Stimulated activated CD4-positive, alpha-beta T cell treated with anti-CD3 and anti-CD28 coated beads, Interleukin-15, amount 100 ng/mL, for 1 hour (primary cell): Measurements from ENCODE around the gene SEC24D.
"Not testable (repeated sequence)": the region's sequence is repeated elsewhere in the genome, so short reads cannot be mapped to it uniquely, and the experiment has no call there.

Source experiments
- DNase-seq, 2 donors: peaks; one replicate each; pipeline ENCODE4 v3.0.0-alpha.2; 2020; ENCODE audit warnings: low read depth in 1 of 2, low spot score in 1 of 2

Gene SEC24D

DNA sequence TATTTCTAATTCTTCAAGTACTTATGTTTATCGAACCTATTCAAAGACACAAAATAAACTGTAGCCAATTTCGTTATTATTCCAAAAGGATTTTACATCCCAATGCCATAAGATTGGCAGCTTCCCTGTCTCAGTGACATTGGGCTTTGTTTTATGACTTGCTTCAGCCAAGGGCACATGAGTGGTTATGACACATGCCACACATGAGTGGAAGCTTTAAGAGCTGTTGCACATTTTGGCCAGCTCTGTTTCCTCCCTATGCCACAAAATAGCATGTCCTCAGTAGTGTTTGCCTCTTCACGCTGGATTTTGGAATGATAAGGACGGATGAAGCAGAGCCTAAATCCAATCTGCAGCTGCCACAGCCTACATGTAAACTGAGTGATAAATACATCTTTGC, 21.9 kb downstream of the SEC24D start:
- no peak for DNase-seq

DNA sequence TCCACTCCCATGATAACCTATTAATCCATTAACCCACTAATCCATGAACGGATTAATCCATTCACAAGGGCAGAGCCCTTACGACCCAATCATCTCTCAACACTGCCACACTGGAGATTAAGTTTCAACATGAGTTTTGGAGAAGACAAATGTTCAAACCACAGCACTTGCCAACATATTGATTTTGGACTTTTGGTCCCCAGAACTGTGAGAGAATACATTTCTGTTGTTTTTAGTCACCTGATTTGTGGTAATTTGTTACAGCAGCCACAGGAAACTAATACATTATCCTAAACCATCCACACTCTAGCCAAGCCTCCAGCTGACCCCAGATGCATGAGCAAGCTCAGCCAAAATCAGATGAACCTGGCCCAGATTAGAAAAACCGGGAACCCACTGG, 22.4 kb downstream of the SEC24D start:
- DNase-seq, result no peak

DNA sequence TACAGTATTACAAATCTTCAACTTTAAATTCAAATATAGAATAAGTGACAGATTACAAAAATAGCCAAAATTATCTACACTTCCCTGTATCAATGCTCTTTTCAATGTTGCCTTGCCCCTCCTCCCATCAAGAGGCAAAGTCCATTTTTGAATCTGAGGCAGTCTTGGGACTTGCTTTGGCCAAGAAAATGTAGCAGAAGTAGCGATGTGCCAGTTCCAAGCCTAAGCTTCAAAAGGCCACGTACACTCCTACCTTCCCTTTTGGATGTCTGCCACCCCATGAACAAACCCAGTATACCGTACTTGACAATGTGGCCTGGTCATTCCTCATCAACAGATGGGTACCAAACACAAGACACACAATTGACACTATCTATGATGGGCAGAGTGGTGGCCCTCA, 24.1 kb downstream of the SEC24D start:
- DNase-seq, result no peak

DNA sequence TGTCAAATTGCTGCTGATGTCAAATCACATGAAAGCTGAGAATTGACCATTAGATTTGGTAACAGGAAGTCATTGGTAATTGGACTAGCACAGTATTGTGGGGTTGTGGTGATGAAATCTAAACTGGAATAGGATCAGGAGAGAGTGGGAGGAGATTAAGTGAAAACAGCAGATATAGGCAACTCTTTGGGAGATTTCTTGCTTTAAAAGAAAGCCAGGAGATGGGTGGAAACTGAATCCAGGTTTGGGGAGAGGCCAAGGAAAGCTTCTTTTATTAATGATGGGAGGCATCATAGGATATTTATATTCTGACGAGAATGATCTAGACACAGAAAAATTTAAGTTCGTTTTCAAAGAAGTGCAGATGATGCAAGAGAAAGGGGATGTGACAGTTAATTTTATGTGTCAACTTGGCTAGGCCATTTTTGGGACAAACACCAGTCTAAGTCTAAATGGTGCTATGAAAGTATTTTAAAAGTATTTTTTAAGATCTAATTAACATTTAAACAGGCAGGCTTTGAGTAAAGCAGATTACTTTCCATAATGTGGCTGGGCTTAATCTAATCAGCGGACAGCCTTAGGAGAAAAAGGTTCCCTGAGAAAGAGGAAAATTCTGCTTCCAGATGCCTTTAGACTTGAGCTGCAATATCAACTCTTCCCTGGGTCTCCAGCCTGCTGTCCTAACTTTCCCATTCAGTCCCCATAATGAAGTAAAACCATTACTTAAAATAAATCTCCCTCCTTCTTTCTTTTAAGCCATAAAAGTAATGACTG, 24.7 kb downstream of the SEC24D start:
- DNase-seq, result no peak

DNA sequence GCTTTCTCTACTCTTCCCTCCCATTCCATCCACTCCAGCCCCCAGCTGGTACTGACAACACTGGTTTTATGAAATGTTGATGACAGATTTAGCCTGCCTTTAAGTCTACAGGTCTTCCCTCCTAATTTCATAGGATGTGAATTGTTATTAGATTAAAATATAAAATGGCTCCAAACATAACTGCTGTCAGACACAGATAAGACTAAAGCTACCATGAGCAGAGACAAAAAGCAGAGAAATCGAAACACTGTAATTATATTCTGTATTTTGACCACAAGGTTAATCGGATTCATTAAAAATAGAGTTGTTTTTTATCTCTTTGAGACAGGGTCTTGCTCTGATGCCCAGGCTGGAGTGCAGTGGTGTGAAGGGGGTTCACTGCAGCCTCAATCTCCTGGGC, 28.3 kb downstream of the SEC24D start:
- DNase-seq, result no peak

DNA sequence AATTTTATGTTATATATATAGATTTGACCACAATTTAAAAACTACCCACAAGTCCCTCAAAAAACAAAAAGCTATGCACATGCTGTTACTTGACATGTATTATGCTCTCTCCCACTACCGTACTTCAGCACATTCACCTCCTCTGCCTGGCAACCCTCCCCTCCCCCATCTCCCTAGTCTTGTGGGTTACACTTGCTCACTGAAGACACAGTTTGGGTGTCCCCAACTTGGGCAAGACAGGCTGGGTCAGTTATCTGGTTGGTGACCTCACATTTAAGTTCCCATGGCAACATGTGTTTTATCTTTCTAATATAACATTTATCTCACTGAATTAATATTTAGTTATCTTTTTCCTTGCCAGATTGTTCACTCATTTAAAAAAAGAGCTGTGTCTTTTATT, 32.7 kb downstream of the SEC24D start:
- DNase-seq, result no peak

DNA sequence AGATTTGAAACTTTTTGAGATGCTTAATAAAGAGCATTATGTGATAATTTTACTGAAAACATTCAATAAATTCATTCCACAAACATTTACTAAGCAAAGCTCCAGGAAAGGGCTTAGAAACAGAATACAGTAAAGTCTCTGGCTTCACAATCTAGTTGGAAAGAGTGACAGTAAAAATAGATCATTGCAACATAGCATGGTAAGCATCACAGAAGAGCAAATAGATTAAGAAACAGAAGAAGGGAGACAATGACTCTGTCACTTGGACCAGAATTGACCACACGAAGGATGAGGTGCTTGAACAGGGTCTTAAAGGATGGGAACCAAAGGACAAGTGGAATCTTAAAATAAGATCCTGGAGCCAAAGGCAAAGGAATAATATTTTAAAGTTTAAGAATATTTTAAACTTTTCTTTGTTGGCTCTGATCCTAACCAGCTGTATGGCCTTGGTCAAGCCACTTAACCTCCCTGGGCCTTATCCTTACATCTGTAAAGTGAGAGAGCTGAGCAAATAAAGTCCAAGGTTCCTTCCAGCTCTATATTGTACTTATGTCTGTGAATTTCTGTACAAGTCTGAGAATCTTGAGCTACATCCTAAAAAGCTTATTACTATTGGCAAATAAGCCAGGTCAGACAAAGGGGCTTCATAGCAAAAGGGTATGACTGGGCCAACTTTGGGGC, 33.9 kb downstream of the SEC24D start:
- DNase-seq, result no peak

DNA sequence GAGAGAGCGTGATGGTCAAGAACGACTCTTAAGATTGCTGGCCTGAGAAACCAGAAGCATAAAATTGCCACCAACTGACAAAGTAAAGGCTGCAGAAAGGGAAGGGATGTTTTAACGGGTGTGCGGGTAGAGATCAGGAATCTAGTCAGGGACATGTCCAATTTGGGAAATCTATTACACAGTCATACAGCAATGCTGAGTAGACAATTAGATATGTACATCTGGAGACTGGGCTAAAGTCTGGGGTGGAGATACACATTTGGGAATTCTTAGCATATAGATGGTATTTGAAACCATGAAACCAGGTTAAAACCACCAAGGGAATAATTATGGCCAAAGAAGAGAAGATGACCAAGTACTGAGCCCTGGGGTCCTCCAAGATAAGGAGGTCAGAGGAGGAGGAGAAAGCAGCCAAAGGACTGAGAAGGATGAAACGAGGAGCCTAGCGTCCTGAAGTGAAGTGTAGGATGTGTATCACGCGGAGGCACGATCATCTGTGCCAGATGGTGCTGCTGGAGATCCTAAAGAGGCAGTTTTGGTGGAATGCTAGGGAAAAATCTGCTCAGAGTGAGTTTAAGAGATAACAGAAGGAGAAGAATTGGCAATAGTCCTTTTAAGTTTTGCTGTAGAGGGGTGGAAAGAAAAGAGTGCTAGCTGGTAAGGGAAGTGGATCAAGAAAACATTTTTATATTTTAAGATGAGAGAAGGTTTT, 36.5 kb downstream of the SEC24D start:
- DNase-seq, result no peak

DNA sequence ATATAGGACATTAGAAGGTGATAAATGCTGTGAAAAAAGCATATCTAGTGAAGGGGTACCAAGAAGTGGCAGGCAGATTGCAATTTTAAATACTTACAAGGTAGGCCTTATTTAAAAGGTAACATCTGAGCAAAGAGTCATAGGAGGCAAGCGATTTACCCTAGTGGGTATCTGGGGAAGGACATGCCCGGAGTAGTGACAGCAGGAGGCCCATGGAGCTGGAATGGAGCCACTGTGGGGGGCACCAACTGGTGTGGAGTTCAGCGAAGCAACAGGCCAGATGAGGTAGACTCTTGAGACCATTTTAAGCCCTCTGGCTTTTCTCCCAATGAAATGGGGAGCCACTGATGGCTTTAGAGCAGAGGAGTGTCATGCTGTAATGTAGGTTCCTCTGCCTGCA, 37.3 kb downstream of the SEC24D start:
- no peak for DNase-seq

DNA sequence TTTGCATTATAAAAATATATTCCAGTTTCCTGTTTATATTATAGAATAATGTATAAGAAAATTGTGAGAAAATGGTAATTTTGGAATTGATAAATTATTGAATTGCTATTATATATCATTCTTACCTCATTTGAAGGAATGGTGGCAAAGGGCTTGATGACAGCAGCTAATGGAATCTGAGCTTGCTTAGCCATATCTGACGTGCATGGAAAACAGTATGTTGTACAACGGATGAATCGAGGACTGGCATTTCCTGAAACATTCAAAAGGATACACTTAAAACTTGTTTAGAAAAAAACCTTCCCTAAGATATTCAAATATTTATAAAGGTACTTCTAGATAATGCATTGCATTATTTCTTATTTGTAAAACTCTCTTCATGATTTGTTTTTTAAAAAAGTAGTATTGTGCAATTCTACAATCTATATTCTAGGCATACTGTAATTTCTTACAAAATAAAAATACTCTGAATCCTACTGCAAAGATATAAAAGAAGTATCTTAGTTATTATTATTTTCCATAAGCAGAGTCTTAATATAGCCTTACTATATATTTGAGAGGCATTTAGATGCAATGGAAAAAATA, 38.3 kb downstream of the SEC24D start:
- no peak for DNase-seq

DNA sequence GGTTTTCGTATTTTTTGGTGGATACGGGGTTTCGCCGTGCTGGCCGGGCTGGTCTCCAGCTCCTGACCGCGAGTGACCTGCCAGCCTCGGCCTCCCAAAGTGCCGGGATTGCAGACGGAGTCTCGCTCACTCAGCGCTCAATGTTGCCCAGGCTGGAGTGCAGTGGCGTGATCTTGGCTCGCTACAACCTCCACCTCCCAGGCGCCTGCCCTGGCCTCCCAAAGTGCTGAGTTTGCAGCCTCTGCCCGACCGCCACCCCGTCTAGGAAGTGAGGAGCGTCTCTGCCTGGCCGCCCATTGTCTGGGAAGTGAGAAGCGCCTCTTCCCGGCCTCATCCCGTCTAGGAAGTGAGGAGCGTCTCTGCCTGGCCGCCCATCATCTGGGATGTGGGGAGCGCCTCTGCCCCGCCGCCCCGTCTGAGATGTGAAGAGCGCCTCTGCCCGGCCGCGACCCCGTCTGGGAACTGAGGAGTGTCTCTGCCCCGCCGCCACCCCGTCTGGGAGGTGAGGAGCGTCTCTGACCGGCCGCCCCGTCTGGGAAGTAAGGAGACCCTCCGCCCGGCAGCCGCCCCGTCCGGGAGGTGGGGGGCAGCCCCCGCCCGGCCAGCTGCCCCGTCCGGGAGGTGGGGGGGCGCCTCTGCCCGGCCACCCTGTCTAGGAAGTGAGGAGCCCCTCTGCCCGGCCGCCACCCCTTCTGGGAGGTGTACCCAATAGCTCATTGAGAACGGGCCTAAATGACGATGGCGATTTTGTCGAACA, 44.1 kb downstream of the SEC24D start:
- DNase-seq, result not testable (repeated sequence)

DNA sequence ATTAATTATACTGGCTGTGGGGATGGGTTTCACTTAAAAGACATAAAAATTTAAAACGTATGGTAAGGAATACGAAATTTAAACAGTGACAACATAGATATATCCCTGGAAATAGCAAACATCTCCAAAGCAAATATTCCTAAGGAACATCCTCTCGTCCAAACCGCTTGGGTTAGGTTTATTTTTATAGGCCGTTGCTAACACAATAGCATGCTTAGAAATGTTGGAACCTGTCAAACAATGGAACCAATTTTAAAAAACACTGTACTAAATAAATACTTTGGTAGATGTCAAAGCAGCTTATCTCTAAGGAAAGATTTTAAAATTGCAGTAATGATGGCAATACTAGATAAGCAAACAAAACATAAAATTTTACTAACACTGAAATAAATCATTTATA, 45.4 kb downstream of the SEC24D start:
- no peak for DNase-seq

DNA sequence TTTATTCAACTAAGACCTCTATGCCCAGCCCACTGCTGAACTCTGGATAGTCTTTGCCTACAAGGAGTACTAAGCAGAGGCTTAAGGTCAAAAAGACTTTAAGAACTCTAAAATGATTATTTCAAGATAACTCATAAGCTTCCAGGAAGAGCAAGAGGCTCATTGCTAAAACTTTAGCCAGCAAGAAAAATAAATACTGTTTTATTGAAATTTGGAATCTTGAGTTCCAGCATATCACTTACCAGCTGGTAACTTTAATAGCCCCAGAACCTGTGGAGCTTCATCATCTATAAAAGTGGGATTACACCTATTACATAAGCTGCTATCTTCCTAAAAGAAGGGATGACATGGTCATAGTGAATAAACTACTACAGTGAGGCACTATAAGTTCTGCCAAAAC, 47.0 kb downstream of the SEC24D start:
- no peak for DNase-seq

DNA sequence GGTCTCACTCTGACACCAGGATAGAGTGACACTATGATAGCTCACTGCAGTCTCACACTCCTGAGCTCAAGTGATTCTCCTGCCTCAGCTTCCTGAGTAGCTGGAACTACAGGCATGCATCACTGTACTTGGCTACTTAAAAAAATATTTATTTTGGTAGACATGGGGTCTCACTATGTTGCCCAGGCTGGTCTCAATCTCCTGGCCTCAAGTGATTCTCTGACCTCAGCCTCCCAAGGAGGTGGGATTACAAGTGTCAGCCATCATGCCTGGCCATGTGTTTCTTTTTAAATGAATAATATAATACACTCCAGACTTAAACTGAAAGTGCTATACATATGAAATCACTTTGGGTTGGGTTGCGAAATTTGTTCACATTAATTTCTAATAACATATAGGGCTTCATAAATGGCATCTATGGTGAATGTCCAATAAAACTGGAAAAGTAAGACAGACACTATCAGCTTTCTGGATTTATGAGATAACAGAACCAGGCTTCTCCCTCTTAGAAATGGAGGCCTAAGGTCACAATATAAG, 48.0 kb downstream of the SEC24D start:
- DNase-seq, result no peak

DNA sequence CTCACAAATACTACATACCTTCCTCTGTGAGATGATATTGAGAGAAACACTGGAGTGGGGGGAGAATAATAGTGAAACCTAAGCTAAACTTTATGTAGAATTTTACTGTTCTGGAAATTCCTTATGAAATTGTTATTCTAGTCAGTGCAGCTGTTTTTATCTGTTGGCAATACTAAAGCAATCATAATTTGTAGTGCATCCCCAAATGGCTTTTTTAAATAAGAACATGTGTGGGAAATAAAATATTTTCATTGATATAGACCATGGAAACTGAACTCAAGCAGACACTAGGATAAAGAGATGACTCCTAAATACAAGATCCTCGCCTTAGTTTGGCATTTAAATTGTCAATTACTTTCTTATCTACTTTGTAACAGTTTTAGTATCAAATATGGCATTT, 51.1 kb downstream of the SEC24D start:
- DNase-seq, result no peak

DNA sequence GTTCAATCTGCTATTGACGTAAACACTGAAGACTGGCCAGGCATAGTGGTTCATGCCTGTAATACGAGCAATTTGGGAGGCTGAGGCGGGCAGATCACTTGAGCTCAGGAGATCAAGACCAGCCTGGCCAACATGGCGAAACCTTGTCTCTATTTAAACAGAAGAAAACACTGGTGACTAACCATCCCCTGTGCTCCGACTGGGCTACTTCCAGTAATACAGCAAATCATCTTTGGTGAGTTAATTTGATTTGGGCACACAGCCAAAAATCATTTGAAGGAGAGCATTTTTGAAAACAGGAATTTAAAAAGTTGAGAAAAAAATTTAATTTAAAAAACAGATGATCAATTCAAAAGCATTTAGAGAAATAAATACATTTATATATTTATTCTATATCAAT, 52.0 kb downstream of the SEC24D start:
- no peak for DNase-seq

DNA sequence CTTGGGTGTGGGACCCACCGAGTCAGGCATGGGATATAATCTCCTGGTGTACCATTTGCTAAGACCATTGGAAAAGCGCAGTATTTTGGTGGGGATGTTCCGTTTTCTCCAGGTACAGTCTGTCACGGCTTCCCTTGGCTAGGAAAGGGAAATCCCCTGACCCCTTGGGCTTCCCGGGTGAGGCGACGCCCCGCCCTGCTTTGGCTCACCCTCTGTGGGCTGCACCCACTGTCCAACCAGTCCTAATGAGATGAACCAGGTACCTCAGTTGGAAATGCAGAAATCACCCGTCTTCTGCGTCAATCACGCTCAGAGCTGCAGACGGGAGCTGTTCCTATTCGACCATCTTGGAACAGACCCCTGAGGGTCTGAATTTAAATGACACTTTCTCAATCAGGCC, 53.0 kb downstream of the SEC24D start:
- not testable (repeated sequence) for DNase-seq

DNA sequence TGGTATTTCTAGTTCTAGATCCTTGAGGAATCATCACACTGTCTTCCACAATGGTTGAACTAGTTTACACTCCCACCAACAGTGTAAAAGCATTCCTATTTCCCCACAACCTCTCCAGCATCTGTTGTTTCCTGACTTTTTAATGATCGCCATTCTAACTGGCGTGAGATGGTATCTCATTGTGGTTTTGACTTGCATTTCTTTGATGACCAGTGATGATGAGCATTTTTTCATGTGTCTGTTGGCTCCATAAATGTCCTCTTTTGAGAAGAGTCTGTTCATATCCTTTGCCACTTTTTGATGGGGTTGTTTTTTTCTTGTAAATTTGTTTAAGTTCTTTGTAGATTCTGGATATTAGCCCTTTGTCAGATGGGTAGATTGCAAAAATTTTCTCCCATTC, 58.3 kb downstream of the SEC24D start:
- not testable (repeated sequence) for DNase-seq

DNA sequence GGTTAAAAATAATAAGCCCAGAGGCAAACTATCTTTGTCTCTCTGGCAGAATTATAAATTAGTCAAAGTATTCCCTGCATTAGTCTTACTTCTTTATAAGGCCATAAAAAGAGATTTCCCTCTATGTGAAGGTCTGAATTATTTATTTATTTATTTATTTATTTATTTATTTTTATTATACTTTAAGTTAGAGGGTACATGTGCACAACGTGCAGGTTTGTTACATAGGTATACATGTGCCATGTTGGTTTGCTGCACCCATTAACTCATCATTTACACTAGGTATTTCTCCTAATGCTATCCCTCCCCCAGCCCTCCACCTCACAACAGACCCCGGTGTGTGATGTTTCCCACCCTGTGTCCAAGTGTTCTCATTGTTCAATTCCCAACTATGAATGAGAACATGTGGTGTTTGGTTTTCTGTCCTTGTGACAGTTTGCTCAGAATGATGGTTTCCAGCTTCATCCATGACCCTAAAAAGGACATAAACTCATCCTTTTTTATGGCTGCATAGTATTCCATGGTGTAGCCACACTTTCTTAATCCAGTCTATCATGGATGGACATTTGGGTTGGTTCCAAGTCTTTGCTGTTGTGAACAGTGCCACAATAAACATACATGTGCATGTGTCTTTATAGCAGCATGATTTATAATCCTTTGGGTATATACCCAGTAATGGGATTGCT, 58.8 kb downstream of the SEC24D start:
- DNase-seq, result not testable (repeated sequence)
